Measurements from ENCODE around the gene PSMA8.
A peak's percentile ranks its signal among the peaks of the same experiment; 100 is the strongest.
"Not testable (repeated sequence)": the region's sequence is repeated elsewhere in the genome, so short reads cannot be mapped to it uniquely, and the experiment has no call there.

Gene PSMA8

DNA sequence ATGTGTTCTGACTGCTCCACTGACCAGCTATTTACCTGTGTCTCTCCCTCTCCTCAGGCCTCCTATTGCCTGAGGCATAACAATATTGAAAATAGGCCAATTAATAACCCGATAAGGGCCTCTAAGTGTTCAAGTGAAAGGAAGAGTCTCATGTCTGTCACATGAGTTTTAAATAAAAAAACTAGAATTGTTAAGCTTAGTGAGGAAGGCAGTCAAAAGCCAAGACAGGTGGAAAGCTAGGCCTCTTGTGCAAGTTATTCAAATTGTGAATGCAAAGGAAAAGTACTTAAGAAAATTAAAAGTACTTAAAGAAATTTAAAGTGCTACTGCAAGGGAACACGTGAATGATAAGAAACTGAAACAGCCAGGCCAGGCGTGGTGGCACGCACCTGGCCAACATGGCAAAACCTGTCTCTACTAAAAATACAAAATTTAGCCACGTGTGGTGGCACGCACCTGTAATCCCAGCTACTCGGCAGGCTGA lies 47.7 kb downstream of the PSMA8 start:
- DNase-seq, result no peak

DNA sequence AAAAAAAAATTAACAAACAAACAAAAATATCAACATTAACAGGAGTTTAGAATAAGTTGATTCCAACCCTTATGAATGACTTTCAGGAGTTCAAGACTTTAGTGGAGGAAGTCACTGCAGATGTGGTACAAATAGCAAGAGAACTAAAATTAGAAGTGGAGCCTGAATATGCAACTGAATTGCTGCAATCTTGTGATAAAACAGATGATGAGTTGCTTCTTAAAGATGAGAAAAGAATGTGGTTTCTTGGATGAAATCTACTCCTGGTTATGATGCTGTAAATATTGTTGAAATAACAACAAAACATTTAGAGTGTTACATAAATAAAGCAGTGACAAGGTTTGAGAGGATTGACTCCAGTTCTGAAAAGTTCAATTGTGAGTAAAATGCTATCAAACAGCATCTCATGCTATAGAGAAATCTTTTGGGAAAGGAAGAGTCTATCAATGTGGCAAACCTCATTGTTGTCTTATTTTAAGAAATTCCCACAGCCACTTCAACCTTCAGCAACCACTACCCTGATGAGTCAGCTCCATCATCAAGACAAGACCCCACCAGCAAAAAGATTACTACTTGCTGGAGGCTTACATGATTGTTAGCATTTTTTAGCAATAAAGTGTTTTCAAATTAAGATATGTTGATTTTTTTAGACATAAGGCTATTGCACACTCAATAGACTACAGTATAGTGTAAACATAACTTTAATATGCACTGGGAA lies 49.9 kb downstream of the PSMA8 start:
- no peak for DNase-seq

DNA sequence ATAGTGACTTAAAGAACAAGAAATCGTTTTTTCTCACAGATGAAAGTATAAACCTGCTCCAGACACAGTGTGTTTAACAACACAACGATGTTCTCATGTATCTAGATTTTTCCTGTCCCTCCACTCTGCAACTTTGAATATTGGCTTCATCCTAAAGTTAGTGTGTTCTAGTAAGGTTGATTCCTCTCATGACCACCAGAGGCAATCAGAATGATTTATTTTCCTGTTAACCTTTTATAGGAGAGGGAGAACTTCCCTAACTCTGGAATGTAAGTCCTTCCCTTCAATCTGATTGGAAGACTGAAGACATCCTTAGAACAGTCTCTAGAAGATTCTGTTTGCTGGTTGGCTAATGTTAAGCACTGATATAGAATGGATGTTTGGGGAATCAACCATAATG lies 51.6 kb downstream of the PSMA8 start:
- no peak for DNase-seq

DNA sequence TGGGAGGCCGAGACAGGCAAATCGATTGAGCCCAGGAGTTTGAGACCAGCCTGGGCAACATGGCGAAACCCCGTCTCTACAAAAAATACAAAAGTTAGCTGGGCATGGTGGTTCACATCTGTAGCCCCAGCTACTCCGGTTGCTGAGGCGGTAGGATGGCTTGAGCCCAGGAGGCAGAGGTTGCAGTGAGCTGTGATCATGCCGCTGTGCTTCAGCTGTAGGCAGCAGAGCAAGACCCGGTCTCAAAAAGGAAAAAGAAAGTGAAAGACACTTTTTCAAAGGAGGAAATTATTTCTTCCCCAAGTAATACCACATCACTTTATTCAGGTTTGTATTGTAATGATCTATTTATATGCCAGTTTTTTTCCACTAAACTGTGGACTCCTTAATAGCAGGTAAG lies 56.8 kb downstream of the PSMA8 start:
- no peak for DNase-seq

DNA sequence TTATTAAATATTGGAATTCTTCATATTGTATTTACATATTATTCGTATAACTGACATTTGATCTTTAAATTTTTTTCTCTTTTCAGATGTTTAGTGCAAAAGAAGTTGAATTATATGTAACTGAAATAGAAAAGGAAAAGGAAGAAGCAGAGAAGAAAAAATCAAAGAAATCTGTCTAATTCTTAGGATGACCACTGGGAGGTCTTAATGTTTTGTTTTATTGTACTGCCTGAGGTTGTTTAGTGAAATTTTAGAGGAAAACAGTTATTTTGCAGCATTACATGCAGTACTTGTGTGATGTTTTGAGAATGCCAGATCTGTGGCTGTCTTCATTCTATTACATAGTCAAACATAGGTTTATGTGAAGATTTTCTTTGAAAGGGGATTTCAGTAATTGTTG lies 58.6 kb downstream of the PSMA8 start:
- DNase-seq, result no peak

DNA sequence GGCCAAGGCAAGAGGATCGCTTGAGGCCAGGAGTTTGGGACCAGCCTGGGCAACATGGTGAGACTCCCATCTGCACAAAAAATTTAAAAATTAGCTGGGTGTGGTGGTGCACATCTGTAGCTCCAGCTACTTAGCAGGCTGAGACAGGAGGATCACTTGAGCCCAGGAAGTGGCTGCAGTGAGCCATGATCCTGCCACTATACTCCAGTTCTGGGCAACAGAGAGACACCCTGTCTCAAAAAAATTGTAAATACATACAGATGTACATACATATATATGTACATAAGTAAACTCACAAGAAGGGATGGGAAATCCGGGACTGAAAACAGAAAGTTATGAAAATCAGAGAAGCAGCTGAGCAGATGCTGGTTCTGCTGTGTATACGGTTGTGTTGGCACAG lies 62.9 kb downstream of the PSMA8 start:
- no peak for DNase-seq

DNA sequence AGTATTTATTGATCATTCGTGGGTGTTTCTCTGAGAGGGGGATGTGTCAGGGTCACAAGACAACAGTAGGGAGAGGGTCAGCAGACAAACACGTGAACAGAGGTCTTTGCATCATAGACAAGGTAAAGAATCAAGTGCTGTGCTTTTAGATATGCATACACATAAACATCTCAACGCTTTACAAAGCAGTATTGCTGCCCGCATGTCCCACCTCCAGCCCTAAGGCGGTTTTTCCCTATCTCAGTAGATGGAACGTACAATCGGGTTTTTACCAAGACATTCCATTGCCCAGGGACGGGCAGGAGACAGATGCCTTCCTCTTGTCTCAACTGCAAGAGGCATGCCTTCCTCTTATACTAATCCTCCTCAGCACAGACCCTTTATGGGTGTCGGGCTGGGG lies 68.3 kb downstream of the PSMA8 start:
- DNase-seq, result not testable (repeated sequence)

DNA sequence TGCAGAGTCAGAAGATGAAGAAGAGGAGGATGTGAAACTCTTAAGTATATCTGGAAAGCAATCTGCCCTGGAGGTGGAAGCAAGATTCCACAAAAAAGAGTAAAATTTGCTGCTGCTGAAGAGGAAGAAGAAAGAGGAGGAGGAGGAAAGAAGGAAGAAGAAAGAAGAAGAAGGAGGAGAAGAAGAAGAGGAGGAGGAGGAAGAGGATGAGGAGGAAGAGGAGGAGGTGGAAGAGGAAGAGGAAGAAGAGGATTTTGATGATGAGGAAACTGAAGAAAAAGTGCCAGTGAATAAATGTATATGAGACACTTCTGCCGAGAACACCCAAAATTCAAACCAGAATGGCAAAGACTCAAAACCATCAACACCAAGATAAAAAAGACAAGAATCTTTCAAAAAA lies 71.6 kb downstream of the PSMA8 start:
- DNase-seq, result no peak

DNA sequence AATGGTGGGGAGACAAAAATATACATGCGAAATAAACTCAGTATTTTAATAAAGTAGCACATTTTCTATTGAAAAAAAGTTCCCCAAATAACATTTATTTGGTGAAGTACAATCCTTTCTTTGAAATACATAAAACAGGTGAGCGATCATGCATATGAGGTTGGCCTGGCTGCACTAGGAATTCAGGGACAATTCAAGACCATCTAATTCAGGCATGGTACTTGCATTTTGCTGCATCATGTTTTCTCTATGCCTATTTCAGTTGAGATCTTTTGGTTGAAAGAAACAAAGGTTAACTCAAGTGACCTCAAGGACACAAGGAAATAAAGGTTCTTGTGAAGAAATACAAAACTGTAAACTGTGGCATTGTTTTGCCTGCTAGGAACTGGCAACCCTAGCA lies 72.8 kb downstream of the PSMA8 start:
- DNase-seq, result no peak

DNA sequence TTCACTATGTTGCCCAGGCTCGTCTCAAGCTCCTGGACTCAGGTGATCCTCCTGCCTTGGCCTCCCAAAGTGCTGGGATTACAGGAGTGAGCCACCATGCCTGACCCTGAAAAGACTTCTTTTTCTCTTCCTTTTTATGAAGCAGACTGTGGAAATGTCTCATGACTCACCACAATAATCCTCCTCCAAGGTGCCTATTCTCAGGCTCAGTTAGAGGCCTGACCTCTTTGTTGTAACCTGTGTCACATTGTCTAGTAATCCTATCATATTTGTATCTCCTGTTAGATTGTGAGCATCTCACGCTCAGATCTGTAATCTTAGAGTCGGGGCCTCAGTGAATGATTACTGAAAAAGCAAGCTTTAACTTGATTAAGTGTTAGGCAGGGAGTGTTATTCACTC lies 74.3 kb downstream of the PSMA8 start:
- DNase-seq, result no peak

DNA sequence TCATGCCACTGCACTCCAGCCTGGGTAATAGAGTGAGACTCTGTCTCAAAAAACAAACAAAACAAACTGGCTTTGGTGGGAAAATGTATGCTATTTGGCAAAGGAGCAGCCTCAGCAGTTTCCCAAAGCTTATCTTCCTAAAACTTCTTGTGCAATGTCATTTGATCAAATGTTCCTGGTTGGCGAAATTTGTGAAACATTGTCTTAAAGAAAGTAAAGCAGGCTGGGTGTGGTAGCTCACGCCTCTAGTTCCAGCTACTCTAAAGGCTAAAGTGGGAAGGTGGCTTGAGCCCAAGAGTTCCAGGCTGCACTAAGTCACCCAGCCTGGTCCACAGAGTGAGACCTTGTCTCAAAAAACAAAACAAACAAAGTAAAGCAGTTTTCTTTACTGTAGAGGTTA lies 75.3 kb downstream of the PSMA8 start:
- DNase-seq, result no peak

DNA sequence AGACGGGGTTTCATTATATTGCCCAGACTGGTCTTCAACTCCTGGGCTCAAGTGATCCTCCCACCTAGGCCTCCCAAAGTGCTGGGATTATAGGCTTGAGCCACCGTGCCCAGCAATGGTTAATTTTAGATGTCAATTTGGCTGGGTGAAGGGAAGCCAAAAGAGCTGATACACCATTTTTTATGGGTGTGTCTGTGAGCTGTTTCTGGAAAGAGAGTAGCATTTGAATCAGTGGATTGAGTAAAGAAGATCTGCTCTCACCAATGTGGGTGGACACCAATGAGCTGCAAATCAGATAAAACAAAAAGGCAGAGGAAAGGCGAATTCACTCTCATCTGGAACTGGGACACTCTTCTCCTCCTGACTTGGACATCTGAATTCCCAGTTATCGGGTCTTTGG lies 76.5 kb downstream of the PSMA8 start:
- no peak for DNase-seq

DNA sequence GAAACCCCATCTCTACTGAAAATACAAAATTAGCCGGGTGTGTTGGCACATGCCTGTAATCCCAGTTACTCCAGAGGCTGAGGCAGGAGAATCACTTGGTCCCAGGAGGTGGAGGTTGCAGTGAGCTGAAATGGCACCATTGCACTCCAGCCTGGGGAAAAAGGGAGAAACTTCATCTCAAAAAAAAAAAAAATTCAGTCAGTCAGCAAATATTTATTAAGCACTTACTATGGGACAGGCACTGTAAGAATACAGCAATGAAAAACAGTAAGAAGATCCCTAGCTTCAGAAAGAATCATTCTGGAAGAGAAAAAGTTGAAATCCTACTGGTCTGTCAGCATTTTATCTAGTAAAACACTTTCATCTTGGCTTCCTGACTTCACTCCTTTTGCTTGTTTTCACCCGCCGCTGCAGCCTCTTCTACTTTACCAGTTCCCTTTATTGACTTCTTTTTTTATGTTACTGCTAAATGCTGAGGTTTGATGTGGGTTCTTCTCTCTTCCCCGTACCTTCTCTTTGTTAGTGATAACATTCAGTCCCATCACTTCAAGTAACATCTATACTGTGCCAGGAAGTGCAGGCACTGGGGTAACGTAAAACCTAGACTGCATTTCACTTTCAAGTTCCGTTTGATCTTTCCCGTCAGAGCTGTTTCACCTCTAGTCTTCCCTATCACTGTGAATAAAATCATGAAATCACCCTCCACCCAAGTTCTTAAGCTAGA lies 81.7 kb downstream of the PSMA8 start:
- no peak for DNase-seq

DNA sequence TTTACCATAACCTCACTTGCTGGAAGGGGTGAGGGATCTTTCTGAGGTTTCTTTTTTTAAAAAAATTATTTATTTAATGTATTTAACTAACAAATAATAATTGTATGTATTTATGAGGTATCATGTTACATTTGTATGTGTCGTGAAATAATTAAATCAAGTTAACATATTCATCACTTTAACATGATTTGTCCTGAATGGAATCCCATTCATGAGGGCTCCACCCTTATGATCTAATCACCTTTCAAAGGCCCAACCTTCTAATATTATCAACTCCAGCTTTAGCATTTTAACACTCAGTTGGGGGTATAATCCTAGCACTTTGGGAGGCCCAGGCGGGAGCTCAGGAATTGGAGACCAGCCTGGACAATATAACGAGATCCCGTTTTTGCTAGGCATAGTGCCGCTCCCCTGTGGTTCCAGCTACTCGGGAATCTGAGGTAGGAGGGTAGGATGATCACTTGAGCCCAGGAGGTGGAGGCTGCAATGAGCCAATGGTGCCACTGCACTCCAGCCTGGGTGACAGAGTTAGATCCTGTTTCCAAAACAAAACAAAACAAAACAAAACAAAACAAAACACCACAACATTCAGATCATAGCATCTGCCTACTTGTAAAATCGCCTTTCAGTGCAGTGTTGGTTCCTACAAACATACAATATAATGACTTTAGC lies 91.5 kb downstream of the PSMA8 start:
- DNase-seq, result no peak

DNA sequence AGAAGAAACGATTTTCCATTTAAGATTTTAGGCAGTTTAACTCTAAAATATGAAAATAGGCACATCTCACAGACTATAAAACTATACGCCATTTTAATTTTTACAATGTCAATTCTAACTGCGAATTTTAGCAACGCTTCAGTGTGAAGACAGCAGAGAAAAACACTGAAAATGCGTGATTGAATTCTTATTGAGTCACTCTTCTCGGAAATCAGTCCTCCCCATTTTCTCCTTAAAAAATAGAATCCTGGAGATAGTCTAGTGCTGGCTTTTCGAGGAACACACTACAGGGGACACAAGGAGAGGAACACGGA lies 92.2 kb downstream of the PSMA8 start:
- no peak for DNase-seq

DNA sequence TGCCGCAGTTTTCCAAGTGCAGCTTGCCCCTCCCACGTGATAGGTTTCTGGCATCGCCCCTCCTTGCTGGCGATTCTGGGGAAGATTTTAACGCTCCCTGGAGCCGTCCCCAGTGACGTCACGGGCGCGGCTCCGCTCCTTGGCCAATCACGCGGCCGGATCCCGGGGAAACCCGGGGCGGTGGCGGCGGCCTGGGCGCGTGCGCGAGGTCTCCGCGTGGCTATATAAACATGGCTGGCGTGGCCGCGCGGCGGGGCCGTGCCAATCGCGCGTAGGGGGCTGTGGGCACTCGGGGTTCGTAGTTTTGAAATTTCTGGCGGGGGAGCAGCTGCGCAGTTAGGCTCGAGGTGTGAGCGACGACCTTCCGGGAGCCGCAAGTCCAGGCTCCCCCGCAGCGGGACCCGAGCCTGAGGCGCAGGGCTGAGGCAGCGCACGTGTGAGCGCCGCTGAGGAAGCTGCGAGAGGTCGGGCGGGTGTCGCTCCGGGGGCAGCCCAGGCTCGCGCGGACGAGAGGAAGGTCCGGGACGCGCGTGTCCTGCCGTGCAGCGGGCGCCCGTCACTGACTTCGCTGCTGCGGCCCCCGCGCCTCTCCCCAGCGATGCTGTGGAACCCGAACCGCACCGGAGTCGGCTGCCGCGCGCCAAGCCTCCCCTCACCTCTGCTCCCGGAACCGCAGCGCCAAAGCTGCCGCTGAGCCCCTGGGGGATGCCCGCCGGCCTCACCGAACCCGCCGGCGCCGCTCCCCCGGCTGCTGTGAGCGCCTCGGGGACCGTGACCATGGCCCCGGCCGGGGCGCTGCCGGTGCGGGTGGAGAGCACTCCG lies 92.8 kb downstream of the PSMA8 start, which contains the start of gene TAF4B:
TAF4B (plus strand) TSS at position 217 of the 822 bp plus-strand sequence; CDS start at position 706, 489 bp downstream.
- peak; percentile 71 for DNase-seq

DNA sequence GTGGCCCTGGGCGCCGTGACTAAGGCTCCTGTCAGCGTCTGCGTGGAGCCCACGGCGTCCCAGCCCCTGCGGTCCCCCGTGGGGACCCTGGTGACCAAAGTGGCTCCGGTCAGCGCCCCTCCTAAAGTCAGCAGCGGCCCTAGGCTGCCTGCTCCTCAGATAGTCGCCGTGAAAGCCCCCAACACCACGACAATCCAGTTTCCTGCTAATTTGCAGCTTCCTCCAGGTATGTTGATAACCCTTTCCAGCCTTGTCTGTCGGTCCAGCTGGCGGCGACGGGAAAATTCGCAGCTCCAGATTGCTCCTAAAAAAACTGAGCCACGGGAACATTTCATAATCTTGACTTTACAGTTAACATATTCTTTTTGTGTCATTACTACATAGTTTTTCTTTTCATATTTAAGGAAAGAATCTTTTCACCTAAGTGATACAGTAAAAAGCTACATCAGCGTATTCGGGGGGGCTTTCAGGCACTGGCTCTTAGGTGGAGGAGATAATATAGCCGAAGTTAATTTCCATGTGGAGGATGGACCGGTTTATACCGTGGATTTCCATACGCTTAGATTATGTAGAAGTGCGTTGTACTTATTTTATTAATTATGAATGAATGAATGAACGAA lies 93.5 kb downstream of the PSMA8 start:
- DNase-seq, result no peak

DNA sequence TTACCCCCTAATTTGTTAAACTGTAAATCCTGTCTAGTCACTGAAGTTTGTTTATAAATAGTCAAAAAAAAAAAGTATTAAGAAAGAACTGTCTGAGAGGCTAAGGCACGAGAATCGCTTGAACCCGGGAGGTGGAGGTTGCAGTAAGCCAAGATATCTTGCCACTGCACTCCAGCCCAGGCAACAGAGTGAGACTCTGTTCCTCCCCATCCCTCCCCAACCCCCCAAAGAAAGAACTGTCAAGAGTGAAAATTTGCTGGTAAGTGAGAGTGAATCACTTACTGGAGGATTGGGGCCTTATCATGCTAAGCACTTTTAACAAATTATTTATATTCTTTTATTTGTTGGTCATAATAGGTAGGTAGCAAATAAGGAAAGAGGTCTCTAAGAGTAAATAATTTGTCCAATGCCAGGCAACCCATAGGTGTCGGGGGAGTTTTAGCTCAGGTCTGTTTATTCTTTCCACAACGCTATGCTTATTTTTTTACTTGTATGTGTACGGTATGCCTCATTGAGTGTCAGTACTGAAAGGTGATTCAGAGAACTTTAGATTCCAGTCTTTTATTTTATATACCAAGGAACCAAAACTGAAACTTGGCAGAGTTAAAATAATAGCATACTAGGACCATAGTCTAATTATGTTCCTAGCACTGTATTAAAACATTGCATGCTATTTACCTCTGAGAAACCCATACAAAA lies 95.0 kb downstream of the PSMA8 start:
- DNase-seq, result no peak

DNA sequence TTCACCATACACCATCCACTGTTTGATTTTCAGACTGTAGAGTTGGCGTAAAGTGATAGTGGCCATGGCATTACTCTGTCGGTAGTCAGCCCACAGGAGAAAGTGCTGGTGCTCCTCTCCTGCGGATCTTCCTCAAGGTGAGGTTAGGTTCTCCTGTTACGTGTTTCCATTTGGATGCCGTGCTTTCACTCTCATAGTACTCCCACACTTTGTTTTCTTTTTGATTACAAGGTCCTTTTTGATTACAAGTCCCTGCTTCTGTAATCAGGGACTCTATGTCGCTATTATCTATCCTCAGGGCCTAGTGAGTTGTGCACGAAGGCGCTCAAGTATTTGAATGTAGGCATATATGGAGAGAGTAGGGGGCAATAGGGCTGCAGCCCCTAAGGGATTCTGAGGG lies 96.8 kb downstream of the PSMA8 start:
- DNase-seq, result no peak

DNA sequence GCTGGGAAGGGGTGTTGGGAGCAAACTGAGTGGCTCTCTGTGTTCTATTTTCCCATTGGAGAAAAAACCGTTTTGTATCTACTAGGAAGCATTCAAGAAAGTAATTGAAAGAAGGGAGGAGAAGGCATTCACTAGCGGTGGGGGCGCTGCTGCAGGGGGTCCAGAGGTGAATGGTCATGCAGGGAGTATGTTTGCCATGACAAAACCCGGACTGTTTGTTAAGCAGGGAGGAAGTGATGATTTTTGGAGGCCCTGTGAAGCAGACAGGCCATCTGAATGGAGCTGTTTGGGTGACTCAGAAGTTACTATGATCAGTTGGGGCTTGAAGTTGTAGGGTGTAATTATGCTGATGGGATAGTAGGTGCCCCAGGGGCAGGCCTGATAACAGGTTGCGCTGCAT lies 99.5 kb downstream of the PSMA8 start:
- no peak for DNase-seq

DNA sequence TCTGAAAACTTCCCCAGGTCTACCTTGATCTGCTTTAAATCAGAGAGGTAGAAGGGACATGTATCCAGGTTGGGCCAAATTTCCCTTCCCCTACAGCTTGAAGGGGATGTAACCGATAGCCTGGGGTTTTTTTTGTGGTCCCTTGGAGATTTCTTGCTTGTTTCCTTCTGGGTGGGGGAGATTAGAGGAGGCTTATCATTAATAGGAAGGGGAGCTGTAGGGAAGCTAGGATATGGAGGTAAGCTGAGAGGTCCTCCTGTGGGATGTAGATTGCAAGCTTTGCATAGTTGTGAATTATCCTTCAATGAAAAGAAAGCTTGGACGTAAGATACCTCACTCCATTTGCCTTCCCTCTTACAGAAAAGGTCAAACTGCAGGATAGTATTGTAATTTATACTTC lies 103.7 kb downstream of the PSMA8 start:
- not testable (repeated sequence) for DNase-seq

DNA sequence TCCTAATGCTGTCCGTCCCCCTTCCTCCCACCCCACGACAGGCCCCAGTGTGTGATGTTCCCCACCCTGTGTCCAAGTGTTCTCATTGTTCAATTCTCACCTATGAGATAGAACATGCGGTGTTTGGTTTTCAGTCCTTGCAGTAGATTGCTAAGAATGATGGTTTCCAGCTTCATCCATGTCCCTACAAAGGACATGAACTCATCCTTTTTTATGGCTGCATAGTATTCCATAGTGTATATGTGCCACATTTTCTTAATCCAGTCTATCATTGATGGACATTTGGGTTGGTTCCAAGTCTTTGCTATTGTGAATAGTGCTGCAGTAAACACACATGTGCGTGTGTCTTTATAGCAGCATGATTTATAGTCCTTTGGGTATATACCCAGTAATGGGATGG lies 105.0 kb downstream of the PSMA8 start:
- DNase-seq, result not testable (repeated sequence)

Measured in GOT3 (cell line).